MM.1S (cell line): Measurements from ENCODE around the gene MYL5.

Experiments
- DNase-seq: peaks from one replicate; pipeline ENCODE4 v3.0.0-alpha.2; 2015
- H2AFZ ChIP-seq: fragments of 300-600 bp; sonication (generic); 2 replicates; pipeline ENCODE4 v1.6.0; 2016; ENCODE audit warnings: antibody characterized with exemption, low read length
- H3F3A ChIP-seq: fragments of 300-600 bp; sonication (generic); 2 replicates; pipeline ENCODE4 v1.6.1; 2016; ENCODE audit warnings: mild to moderate bottlenecking, antibody characterized with exemption, low read length, moderate library complexity, mixed read lengths; ENCODE audit not compliant: insufficient read depth
- H3K27ac ChIP-seq: fragments of 300-600 bp; sonication (generic); 2 replicates; pipeline ENCODE4 v1.5.1; 2016; ENCODE audit warnings: mild to moderate bottlenecking, low read length
- H3K27me3 ChIP-seq: fragments of 300-600 bp; sonication (generic); replicated peaks from 2 replicates; pipeline ENCODE4 v1.6.0; 2016; ENCODE audit warnings: low read length; ENCODE audit not compliant: insufficient read depth
- H3K36me3 ChIP-seq: fragments of 300-600 bp; sonication (generic); replicated peaks from 2 replicates; pipeline ENCODE4 v1.6.1; 2016; ENCODE audit warnings: mild to moderate bottlenecking, low read length, mixed read lengths; ENCODE audit not compliant: insufficient read depth
- H3K4me1 ChIP-seq: fragments of 300-600 bp; sonication (generic); 2 replicates; pipeline ENCODE4 v1.6.1; 2016; ENCODE audit warnings: low read length, mixed read lengths
- H3K4me2 ChIP-seq: fragments of 300-600 bp; sonication (generic); 2 replicates; pipeline ENCODE4 v1.6.0; 2016; ENCODE audit warnings: low read depth, low read length
- H3K4me3 ChIP-seq: fragments of 300-600 bp; sonication (generic); 2 replicates; pipeline ENCODE4 v1.5.1; 2016; ENCODE audit warnings: low read length, mixed read lengths
- H3K79me2 ChIP-seq: fragments of 300-600 bp; sonication (generic); 2 replicates; pipeline ENCODE4 v1.6.1; 2016; ENCODE audit warnings: mixed run types, low read length, mixed read lengths
- H3K9ac ChIP-seq: fragments of 300-600 bp; sonication (generic); 2 replicates; pipeline ENCODE4 v1.6.1; 2016; ENCODE audit warnings: low read length, mixed read lengths
- H3K9me2 ChIP-seq: fragments of 300-600 bp; sonication (generic); replicated peaks from 2 replicates; pipeline ENCODE4 v1.6.1; 2016; ENCODE audit warnings: mild to moderate bottlenecking, low read length, mixed read lengths; ENCODE audit not compliant: insufficient read depth
- H3K9me3 ChIP-seq: fragments of 300-600 bp; sonication (generic); replicated peaks from 2 replicates; pipeline ENCODE4 v1.6.1; 2016; ENCODE audit warnings: mild to moderate bottlenecking, low read length, mixed read lengths; ENCODE audit not compliant: insufficient read depth
- H4K20me1 ChIP-seq: fragments of 300-600 bp; sonication (generic); 2 replicates; pipeline ENCODE4 v1.6.1; 2016; ENCODE audit warnings: mild to moderate bottlenecking, low read length, moderate library complexity, mixed read lengths; ENCODE audit not compliant: insufficient read depth
- EZH2 ChIP-seq: fragments of 300-600 bp; sonication (generic); optimal IDR thresholded peaks from 2 replicates; pipeline ENCODE3; 2017; ENCODE audit warnings: low read depth, mild to moderate bottlenecking, antibody characterized with exemption, low read length, mixed read lengths
- EZH2phosphoT487 ChIP-seq: fragments of 300-600 bp; sonication (generic); IDR thresholded peaks from 2 replicates; pipeline ENCODE4 v1.6.1; 2018; ENCODE audit warnings: antibody characterized with exemption, low read length
- TF ChIP-seq, protein P1 (sequence below): fragments of 300-600 bp; sonication (generic); IDR thresholded peaks from 2 replicates; pipeline ENCODE4 v1.5.1; 2016; ENCODE audit warnings: antibody characterized with exemption, low read length, mixed read lengths

The MYL5 gene

DNA sequence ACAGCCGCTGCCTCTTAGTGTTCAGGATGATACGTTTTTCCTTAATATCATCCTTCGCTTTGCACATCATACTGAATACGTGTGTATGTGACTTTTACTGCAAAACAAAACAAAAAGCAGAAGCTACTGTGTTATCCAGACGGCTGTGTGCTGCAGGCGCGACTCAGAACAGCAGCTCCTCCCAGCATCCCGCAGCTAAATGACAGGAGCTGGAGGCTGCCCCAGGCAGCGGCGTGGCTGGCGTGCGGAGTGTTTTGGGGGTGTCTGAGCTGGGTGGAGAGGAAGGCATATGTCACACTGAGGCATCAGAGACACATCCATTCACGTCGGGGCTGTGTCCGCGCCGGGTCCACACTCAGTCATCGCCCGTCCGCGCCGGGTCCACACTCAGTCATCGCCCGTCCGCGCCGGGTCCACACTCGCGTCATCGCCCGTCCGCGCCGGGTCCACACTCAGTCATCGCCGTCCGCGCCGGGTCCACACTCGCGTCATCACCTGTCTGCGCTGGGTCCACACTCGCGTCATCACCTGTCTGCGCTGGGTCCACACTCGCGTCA lies 47.9 kb downstream of the MYL5 start:
- no peak for DNase-seq
- H3K27me3 ChIP-seq, result no peaks in the 10 kb centered on the region
- H2AFZ ChIP-seq, result no peak overlapping the region
- no peaks in the 10 kb centered on the region for H3F3A ChIP-seq
- no peaks in the 10 kb centered on the region for H4K20me1 ChIP-seq
- no peak overlapping the region for H3K9ac ChIP-seq
- H3K9me2 ChIP-seq, result no peaks in the 10 kb centered on the region
- H3K4me3 ChIP-seq, result no peak overlapping the region
- H3K27ac ChIP-seq, result no peak overlapping the region
- no peaks in the 10 kb centered on the region for H3K9me3 ChIP-seq
- no peaks in the 10 kb centered on the region for H3K36me3 ChIP-seq
- TF ChIP-seq EZH2phosphoT487 (no peak), EZH2 (no peak)
- TF ChIP-seq, protein P1, sequence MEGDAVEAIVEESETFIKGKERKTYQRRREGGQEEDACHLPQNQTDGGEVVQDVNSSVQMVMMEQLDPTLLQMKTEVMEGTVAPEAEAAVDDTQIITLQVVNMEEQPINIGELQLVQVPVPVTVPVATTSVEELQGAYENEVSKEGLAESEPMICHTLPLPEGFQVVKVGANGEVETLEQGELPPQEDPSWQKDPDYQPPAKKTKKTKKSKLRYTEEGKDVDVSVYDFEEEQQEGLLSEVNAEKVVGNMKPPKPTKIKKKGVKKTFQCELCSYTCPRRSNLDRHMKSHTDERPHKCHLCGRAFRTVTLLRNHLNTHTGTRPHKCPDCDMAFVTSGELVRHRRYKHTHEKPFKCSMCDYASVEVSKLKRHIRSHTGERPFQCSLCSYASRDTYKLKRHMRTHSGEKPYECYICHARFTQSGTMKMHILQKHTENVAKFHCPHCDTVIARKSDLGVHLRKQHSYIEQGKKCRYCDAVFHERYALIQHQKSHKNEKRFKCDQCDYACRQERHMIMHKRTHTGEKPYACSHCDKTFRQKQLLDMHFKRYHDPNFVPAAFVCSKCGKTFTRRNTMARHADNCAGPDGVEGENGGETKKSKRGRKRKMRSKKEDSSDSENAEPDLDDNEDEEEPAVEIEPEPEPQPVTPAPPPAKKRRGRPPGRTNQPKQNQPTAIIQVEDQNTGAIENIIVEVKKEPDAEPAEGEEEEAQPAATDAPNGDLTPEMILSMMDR, result no peak
- H3K4me2 ChIP-seq, result no peak overlapping the region
- H3K79me2 ChIP-seq, result no peaks in the 10 kb centered on the region
- no peaks in the 10 kb centered on the region for H3K4me1 ChIP-seq

DNA sequence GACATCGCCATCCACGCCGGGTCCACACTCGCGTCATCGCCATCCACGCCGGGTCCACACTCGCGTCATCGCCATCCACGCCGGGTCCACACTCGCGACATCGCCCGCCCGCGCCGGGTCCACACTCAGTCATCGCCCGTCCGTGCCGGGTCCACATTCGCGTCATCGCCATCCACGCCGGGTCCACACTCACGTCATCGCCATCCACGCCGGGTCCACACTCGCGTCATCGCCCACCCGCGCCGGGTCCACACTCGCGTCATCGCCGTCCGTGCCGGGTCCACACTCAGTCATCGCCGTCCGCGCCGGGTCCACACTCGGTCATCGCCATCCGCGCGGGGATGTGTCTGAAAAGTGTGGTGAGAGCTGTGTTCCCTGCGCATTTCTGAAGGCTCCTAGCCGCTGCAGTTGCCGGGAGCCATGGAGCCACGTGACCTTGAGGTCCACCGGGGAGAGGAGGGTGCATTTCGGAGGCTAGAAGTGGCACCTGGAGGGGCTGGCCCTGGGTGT lies 48.6 kb downstream of the MYL5 start:
- Histone ChIP-seq H2AFZ (no peak overlapping the region), H3F3A (no peaks in the 10 kb centered on the region), H4K20me1 (no peaks in the 10 kb centered on the region), H3K9me3 (no peaks in the 10 kb centered on the region), H3K4me2 (no peak overlapping the region), H3K27ac (no peak overlapping the region), H3K4me3 (no peak overlapping the region), H3K9ac (no peak overlapping the region), H3K4me1 (no peaks in the 10 kb centered on the region), H3K36me3 (no peaks in the 10 kb centered on the region), H3K9me2 (no peaks in the 10 kb centered on the region), H3K27me3 (no peaks in the 10 kb centered on the region), H3K79me2 (no peaks in the 10 kb centered on the region)
- no peak for DNase-seq
- TF ChIP-seq, protein P1, result no peak
- TF ChIP-seq EZH2phosphoT487 (no peak), EZH2 (no peak)

DNA sequence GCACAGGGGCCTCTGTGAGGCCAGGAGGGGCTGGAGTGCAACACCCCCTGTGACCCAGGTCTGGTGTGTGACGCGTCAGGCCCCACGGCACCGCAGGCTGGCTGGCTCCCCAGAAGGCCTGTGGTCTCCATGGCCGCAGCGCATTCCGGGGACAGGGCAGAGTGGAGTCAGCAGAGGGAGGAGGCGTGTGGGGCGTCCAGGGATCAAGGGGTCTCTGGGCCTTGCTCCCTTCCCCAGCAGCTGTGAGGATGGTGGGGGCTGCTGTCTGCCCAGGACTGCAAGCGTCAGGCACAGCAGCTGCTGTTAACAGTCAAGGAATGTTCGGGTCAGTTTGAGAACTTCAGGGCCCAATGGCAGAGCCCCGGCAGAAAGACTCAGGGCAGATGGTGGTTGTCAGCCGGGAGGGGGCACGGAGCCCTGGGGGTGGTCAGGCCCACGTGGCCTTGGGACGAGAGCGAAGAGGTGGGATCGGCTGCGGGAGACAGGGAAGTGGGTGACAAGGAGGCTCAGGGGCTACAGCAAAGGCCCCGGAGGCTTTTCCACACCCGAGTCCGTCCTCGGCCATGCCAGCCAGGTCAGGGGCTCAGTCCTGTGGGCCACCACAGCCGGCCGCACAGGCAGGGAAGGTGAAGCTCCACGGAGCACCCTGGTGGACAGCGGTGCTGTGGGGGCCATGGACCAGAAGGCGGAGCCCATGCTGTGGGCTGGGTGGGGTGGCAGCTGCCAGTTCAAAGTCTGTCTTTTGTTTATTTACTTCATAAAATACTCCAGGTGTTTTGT lies 49.6 kb downstream of the MYL5 start:
- no peaks in the 10 kb centered on the region for H3K4me1 ChIP-seq
- H3K79me2 ChIP-seq, result no peaks in the 10 kb centered on the region
- no peak overlapping the region for H3K9ac ChIP-seq

More for the DNA sequence above, 49.6 kb downstream of the MYL5 start:
- Histone ChIP-seq H3K9me3 (no peaks in the 10 kb centered on the region), H4K20me1 (no peaks in the 10 kb centered on the region), H3F3A (no peaks in the 10 kb centered on the region), H3K4me3 (no peak overlapping the region), H3K27ac (no peak overlapping the region), H2AFZ (no peak overlapping the region), H3K27me3 (no peaks in the 10 kb centered on the region), H3K4me2 (no peak overlapping the region), H3K9me2 (no peaks in the 10 kb centered on the region), H3K36me3 (no peaks in the 10 kb centered on the region)
- no peak for TF ChIP-seq EZH2phosphoT487
- TF ChIP-seq, protein P1, result no peak
- TF ChIP-seq EZH2, result no peak
- no peak for DNase-seq
